C1 segment of cervical spinal cord (tissue), 14 donors: Measurements from ENCODE around the gene DUS4L.
"Not testable (repeated sequence)": the region's sequence is repeated elsewhere in the genome, so short reads cannot be mapped to it uniquely, and the experiment has no call there.

Experiments used
- DNase-seq, 14 donors: peaks; one replicate each; lab custom pipeline; 2025; lab: John Stamatoyannopoulos, UW

Gene DUS4L, protein sequence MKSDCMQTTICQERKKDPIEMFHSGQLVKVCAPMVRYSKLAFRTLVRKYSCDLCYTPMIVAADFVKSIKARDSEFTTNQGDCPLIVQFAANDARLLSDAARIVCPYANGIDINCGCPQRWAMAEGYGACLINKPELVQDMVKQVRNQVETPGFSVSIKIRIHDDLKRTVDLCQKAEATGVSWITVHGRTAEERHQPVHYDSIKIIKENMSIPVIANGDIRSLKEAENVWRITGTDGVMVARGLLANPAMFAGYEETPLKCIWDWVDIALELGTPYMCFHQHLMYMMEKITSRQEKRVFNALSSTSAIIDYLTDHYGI

DNA sequence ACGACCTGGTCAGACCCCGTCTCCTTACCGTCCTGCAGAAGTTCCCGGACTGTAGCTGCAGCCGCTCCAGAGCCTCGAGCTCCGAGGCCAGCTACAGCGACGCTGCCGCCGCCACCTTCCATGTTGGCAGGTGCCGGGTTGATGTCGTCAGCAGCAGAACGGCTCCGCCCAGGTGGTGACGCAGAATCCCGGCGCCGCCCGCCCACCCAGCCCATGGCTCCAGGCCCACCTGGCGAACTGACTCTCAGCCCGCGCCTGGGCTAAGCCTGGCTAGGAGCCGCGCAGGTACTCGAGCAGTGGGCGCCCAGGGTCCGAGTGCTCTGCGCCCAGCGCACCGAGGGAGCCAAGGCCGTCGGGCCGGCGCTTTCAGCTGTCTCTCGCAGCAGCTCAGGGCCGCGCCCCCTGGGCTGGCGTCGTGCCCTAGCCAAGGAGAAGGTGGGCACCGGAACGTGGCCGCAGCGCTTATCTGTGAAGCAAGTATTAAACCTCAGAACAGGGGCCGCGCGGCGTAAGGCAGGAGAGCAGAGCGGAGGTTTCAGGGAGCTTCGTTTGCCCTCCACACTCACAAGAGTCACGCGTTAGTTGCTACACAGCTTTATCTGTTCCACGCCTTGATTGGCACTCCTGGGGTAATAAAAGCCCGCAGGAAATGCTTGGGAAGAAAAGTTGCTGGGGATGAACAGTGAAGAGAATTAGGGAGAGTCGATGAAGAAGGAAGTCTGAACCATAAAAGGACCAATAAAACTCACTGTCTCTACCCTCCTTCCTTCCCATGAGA lies at the start of gene DUS4L, which contains the start of gene COG5:
Gene DUS4L, plus strand, starts transcription at position 197 of the 778 bp plus-strand sequence. CDS start 3,100 bp downstream, outside the sequence.
Gene COG5, minus strand, starts transcription at position 146 of the 778 bp plus-strand sequence. Its CDS starts 24 bp downstream, at position 122.
- DNase-seq, result peak in 13 of 14 donors; percentile 52 to 86 (median 80)

DNA sequence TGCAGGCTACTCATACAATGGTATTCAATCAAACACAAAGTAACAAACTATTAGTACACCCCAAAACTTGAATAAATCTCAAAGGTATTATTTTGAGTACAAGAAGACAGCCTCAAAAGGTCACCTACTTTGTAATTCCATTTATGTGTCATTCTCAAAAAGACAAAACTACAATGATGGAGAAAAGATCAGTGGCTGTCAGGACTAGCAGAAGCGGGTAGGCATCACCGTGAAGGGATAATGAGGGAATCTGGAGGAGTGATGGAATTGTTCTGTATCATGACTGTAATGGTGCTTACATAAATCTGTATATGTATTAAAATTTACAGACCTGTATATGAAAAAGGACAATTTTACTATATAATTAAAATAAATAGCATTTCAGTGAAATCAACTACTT lies 37.1 kb upstream of the DUS4L start:
- no peak for DNase-seq

DNA sequence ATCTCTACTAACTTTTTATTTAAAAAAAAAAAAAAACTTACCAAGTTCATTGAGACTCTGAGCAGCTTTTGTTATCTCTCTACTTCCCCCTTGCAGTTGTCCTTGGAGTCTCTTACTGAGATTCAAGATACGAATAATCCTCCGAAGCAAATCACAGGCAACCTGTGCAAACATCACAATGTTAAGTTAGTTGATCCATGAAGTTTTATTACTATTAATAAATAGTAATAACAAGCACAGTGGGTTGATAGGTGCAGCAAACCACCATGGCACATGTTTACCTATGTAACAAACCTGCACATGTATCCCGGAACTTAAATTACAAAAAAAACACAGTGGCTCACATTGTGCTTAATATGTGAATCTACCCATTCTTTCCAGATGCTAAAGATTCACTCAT lies 36.6 kb upstream of the DUS4L start:
- DNase-seq, result no peak

DNA sequence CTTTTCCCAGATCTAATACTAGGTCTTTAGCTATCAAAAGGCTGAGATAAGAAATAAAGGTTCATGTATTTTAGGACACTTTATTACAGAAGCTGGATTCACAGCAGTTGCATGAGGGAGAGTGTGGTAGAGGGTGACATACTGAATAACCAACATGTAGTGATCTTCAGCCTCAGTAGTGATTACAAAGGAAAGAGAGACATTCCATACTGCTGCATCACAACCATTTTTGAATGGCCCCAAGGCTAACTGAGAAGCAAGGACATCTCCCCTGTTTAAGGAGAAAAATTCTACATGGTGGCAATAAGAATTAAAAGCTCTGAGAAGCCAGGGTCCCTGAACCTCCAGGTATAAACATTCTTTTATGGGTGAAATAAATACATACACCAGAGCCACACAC lies 35.3 kb upstream of the DUS4L start:
- no peak for DNase-seq

DNA sequence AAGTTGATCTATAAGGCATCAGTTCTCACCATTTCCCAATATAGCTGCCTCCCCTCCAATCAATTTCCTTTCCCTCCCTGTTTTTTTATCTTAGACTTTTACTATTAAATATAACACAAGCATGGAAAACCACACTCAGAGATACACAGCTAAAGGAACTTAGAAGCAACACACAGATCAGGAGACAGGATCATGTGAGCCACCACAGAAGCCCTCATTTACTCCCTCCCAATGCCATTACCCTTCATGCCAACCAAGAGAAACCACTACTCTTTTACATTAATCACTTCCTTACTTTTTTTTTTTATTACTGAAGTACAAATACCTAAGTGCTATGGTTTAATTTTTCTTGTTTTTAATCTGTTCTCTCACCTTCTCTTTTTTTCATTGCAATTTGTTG lies 33.0 kb upstream of the DUS4L start:
- no peak for DNase-seq

DNA sequence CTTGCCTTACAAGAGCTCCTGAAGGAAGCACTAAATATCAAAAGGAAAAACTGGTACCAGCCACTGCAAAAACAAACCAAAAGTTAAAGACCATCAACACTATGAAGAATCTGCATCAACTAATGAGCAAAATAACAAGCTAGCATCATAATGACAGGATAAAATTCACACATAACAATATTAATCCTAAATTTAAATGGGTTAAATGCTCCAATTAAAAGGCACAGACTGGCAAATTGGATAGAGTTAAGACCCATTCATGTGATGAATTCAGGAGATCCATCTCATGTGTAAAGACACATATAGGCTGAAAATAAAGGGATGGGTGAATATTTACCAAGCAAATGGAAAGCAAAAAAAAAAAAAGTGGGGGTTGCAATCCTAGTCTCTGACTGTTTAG lies 29.6 kb upstream of the DUS4L start:
- DNase-seq, result no peak

DNA sequence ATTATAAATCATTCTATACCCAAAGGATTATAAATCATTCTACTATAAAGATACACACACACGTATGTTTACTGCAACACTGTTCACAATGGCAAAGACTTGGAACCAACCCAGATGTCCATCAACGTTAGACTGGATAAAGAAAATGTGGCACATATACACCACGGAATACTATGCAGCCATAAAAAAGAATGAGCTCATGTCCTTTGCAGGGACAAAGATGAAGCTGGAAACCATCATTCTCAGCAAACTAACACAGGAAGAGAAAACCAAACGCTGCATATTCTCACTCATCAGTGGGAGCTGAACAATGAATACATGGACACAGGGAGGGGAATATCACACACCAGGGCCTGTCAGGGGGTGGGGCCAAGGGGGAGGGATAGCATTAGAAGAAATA lies 26.5 kb upstream of the DUS4L start:
- not testable (repeated sequence) for DNase-seq

DNA sequence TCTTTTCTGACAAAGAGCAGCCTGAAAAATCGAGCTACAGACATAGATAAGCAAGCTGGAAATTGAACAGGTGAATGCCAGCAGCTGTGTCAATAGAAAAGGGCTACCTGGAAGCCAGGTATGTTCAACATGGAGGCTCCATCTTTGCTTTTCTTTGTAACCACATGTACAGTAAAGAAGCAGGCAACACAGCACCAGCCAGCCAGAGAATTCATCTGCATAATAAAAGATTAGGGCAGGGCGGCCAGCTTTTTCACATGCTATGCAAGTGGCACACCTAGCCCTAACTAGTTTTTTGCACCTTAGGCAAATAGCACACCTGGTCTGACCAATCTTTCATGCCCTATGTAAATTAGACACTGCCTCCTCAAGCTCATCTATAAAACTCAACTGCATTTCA lies 25.8 kb upstream of the DUS4L start:
- no peak for DNase-seq

DNA sequence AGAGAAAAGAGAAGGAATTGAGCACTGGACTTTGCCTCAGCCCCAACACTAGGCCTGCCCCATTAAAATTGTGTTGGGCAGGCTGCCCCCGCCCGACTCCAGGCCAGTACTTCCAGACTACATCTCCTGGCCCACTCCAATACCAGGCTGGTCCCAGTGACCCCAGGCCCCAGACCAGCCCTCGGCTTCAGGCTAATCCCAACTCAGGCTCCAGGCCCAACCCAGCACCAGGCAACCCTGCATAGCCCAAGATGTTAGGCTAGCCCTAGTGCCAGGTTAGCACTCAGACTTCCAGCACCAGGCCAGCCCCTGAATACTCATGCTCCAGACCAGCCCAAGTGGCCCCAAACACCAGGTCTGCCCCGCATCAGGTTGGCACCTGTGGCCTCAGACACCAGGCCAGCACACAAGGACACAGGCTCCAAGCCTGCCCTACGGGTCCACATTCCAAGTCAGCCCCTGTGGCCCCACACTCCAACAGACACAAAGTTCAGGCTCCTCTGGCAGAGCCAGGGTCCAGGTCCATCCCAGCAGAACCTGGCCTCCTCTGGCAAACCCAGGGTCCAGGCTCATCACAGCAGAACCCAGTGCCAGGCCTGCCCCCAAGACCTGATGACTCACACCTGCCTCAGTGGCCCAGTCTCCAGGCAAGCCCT lies 20.3 kb upstream of the DUS4L start:
- no peak for DNase-seq

DNA sequence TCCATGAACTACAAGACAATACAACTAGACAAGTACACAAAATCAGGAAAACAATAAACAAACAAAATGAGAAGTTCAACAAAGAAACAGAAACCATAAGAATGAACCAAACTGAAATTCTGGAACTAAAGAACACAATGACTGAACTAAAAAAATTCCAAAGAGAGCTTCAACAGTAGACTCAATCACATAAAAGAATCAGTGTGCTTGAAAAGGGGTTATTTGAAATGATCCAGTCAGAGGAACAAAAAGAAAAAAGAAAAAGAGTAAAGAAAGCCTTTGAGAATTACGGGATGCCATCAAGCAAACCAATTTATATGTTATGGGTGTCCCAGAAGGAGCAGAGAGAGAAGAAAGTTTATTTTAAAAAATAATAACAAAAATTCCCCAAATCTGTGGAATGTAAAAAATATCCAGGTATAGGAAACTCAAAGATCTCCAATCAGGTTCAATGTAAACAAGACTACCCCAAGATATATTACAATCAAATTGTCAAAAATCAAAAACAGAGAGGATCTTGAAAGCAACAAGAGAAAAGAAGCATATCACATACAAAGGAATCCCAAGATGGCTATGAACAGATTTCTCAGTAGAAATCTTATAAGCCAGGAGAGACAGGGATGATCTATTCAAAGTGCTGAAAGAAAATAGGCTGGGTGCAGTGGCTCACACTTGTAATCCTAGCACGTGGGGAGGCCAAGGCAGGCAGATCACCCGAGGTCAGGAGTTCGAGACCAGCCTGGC lies 18.8 kb upstream of the DUS4L start:
- no peak for DNase-seq

DNA sequence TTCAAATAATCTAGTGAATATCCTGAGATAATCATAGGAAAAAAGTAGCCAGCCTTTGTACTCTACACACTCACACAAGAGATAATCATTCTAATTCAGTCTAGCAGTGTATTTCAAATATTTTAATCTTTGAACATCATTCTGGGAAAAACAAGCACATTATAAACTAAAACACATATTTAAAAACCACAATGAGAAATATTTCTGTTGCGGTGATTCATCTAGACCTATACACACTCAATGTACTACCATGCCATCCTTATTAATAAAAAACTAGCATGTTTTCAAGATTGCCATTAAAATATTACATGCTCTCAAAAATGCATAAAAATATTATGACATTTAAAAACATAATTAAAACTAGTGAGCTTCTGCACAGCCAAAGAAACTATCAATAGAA lies 11.8 kb upstream of the DUS4L start:
- no peak for DNase-seq

DNA sequence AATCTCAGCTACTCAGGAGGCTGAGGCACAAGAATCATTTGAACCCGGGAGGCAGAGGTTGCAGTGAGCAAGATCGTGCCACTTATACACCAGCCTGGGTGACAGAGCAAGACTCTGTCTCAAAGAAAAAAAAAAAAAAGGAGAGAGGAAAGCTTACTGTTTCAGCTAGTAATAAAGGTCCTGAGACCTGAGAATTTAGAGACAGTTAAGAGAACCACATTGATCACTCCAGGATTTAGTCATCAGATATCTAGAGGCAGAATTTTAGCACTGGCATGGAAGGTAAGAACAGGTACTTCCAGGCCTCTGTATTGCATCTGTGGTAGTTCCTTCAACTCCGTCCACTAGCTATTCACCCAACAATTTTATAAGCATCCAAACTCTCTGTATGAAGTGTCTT lies 7.9 kb upstream of the DUS4L start:
- no peak for DNase-seq

DNA sequence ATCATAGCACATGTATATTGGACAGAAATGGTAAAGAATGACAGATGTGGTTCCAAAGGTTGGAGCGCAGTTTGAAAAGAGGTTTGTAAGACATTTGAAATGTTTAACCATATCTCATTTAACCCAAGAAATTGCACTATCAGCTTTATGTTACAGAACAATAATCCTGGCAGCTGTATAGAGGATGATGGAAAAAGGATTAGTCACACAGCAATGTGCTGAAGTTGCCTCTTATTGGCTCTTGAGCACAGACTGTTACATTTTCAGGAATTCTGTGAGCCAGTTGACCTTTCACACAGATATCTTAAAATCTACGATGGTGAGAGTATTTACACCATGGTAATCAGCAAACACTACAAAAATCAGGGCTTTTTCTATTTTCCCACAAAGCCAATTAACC lies 3.9 kb upstream of the DUS4L start:
- no peak for DNase-seq

DNA sequence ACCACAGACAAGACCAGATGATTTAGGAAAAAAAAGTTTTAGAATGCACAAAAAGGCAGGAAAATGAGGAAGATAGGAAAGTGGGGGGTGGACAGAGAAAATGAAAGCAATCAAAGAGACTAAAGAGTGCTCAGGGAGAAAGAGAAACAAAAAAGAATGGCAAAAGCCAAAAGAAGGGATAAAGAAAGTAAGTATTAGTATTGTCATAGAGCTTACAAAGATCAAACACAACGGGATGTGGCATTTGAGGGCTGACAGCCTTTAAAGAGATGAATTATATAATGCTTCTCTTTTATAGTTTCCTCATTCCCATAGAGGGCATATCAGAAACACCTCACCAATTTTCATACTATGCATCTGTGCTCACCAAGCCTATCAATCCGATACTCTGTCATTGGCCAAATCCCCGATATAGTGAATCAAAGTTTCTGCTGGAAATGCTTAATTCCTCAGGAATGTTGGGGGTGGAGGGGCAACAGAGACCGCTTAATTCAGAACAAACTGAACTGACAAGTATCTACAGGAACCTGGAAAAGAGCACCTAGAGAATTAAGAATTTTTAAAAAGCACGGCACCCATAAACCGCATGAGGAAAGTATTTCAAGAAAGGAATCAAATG lies 2.8 kb upstream of the DUS4L start:
- no peak for DNase-seq

DNA sequence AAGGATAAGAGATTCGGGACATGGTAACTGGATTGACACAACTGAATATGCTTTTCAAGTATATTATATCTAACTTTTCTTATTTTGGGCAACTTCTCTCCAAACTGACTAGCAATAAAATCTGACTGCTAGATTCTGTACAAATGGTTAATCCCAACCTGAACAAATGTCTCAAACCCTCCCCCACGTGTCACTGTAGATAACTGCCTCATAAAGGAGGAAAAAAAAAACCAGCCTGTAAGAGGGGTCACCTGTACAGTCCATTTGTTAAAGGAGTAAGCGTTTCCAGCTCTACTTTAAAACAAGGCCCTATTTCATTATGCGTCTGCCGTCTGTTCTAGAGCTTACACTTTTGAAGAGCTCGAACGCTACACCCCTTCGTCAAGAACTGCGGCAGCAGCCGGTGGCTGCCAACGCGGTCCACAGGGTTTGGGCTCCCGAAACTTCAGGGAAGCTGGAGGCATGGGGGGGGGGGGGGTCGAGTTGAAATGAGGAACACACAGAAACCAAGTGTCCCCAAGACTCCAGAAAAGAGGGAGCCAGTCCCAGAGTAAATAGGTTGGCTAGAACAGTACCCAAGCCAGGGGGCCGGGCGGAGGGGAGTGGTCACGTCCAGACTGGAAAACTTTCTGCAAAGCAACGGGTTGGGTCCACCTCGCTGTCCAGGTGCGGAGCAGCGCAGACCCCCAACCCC lies 543 bp upstream of the DUS4L start:
- DNase-seq, result peak in 1 of 14 donors; percentile 70

DNA sequence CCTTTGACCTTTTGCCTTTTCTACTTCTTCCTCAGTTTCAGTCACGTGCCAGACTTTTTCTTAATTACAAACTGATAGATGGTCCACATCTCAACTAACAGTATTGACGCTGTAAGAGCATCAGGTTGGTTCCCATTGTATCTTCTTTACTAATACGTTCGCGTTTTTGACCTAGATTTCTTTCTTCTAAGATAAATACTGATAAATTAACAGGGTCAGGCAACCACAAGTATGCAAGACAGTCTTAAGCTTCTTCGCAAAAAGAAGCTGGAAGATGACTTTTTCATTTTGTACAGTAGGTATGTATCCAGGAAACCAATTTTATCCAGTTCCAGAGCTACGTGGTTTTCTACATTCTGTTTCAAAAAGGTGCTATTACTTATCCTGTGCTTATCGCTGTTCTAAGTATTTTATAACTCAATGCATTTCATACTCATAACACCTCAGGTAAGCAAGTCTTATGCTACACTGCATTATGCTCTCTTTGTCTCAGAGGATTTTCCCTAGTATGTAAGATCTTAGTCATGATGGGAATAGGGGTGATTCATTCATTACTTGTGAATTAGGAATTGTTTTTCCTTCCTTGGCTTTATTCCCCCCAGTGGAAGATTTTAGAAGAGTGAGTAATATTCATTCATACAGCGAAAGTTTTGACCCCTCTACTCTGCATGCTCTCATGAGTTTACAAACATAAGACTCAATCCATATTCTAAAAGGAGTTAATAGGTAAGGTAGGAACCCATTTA lies 955 bp downstream of the DUS4L start:
- no peak for DNase-seq

DNA sequence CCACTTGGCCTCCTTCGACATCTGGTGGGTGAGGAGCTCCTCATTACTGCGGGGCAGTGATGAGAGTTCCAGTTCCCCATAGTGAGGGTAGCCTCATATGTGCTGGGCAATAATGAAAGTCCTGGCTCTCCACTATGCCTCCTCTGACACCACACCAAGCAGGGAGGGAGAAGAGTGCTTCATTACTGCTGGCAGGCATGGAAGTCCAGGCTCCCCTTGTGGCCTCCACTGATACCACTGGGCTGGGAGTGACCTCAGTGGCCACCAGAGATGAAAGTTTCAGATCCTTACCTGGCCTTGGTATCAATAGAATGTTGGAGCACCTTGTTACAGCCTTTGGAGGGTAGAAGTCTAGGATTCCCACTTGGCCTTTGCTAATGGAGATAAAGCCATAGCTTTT lies 6.5 kb downstream of the DUS4L start:
- DNase-seq, result no peak

DNA sequence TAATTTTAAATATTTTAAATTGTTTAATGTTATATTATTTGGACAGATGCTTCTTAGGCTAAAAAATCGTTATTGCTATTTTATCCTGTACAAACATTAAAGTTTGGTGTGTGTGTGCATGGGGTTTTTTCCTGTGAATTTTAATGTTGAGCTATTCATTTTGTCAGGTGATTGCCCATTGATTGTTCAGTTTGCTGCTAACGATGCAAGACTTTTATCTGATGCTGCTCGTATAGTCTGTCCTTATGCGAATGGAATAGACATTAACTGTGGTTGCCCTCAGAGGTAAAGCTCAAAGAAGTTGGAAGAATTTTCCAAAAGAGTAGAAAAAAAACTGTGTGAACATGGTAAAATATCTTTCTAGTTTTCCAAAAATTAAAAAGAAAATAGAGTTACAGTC lies 9.8 kb downstream of the DUS4L start:
- no peak for DNase-seq

DNA sequence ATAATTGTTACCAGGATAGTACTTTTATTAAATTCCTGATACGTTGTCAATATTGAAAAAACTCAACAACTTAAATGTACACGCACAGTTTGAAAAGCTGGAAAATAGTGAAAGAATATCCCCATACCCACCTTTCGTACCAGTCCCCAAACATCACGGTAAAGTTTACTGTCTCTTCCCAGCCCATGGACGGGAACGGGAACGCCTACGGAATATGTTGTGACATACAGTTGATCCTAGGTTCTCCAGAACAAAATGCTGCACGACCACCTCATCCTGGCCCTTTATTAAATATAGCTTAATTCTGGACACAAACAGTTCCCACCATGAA lies 15.7 kb downstream of the DUS4L start:
- no peak for DNase-seq
